Measurements from ENCODE around the gene FUT4.

GRCh38 chr11:94504689-94505293, 38.9 kb upstream of the FUT4 start:
- TF ChIP-seq, protein P1, sequence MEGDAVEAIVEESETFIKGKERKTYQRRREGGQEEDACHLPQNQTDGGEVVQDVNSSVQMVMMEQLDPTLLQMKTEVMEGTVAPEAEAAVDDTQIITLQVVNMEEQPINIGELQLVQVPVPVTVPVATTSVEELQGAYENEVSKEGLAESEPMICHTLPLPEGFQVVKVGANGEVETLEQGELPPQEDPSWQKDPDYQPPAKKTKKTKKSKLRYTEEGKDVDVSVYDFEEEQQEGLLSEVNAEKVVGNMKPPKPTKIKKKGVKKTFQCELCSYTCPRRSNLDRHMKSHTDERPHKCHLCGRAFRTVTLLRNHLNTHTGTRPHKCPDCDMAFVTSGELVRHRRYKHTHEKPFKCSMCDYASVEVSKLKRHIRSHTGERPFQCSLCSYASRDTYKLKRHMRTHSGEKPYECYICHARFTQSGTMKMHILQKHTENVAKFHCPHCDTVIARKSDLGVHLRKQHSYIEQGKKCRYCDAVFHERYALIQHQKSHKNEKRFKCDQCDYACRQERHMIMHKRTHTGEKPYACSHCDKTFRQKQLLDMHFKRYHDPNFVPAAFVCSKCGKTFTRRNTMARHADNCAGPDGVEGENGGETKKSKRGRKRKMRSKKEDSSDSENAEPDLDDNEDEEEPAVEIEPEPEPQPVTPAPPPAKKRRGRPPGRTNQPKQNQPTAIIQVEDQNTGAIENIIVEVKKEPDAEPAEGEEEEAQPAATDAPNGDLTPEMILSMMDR (IDR thresholded peaks at IDR 0.05): peak; percentile 81
- TF ChIP-seq ZFX (IDR thresholded peaks at IDR 0.05; ENCODE audit: borderline replicate concordance): no peak
